Mesothelial cell of epicardium (in vitro differentiated cells): Measurements from ENCODE around the gene EVI5L. TPM values are rescaled to one million over a fixed set of nuclear protein-coding genes. Genes with fewer than 3 reads are reported as not detected.

Source experiments
- DNase-seq, 2 experiments: peaks; one replicate each; pipeline ENCODE4 v3.0.0; 2021; ENCODE audit warnings: low spot score in 2 of 2; ENCODE audit not compliant: unreplicated experiment in 2 of 2
- H3K27ac Mint-ChIP-seq: 2 replicates; pipeline ENCODE4 v1.8.0; 2021; ENCODE audit warnings: mixed read lengths
- H3K27me3 Mint-ChIP-seq: 2 replicates; pipeline ENCODE4 v1.8.0; 2021; ENCODE audit warnings: low read depth, mixed read lengths
- H3K36me3 Mint-ChIP-seq: 2 replicates; pipeline ENCODE4 v1.8.0; 2021; ENCODE audit warnings: mixed read lengths
- H3K4me1 Mint-ChIP-seq: 2 replicates; pipeline ENCODE4 v1.8.0; 2021; ENCODE audit warnings: mixed read lengths
- H3K4me3 Mint-ChIP-seq: 2 replicates; pipeline ENCODE4 v1.8.0; 2021; ENCODE audit warnings: mild to moderate bottlenecking, moderate library complexity, mixed read lengths
- H3K9me3 Mint-ChIP-seq: 2 replicates; pipeline ENCODE4 v1.8.0; 2021; ENCODE audit warnings: mixed read lengths
- total RNA-seq: library from RNA; stranded (reverse); gene quantifications from 3 replicates; pipeline ENCODE4 v1.2.1, GENCODE V29; 2021
- TF ChIP-seq, protein P1 (sequence below): fragments of 200-600 bp; sonication (generic); IDR thresholded peaks from one replicate; pipeline ENCODE4 v1.5.0; 2021; ENCODE audit warnings: antibody characterized with exemption; ENCODE audit not compliant: unreplicated experiment

EVI5L gene
- total RNA-seq, 1 donor from 2014 or later: 21.7 TPM

DNA sequence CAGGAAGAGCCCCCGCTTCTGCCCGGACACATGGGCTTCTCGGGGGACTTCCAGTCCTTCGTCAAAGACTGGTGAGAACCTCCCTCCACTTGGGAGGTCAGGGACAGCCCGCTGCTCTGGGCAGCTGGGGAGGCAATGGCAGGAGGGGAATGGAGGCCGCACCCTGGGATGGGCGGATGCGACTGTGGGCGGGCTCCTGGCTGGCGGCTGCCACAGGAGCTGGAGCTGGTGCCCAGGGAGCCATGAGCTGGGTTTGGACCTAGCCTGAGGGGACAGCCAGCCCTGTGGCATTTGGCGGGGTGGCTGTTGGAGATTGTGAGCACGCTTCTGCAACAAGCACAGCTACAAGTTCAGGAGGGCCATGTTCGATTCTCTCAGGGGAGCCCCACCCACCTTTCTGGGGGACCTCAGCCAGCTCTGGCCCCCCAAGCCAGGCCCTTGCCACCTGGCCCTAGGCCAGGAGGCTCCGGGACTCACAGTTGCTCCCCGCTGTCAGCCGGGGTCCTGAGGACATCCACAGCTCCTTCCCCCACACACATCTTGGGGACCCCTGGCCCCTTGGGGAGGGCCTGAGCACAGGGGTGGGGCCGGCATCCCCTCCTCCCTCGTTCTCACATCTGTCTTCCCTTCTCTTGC lies 81.6 kb downstream of the EVI5L start:
- DNase-seq: no peak
- H3K27me3 Mint-ChIP-seq: peaks cover 28% of the 10 kb centered on the region
- H3K27ac Mint-ChIP-seq: no peak overlapping the region
- no peaks in the 10 kb centered on the region for H3K9me3 Mint-ChIP-seq
- H3K36me3 Mint-ChIP-seq: peaks cover 16% of the 10 kb centered on the region
- H3K4me1 Mint-ChIP-seq: peaks cover 3% of the 10 kb centered on the region
- no peak overlapping the region for H3K4me3 Mint-ChIP-seq
- TF ChIP-seq, protein P1, sequence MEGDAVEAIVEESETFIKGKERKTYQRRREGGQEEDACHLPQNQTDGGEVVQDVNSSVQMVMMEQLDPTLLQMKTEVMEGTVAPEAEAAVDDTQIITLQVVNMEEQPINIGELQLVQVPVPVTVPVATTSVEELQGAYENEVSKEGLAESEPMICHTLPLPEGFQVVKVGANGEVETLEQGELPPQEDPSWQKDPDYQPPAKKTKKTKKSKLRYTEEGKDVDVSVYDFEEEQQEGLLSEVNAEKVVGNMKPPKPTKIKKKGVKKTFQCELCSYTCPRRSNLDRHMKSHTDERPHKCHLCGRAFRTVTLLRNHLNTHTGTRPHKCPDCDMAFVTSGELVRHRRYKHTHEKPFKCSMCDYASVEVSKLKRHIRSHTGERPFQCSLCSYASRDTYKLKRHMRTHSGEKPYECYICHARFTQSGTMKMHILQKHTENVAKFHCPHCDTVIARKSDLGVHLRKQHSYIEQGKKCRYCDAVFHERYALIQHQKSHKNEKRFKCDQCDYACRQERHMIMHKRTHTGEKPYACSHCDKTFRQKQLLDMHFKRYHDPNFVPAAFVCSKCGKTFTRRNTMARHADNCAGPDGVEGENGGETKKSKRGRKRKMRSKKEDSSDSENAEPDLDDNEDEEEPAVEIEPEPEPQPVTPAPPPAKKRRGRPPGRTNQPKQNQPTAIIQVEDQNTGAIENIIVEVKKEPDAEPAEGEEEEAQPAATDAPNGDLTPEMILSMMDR: no peak

DNA sequence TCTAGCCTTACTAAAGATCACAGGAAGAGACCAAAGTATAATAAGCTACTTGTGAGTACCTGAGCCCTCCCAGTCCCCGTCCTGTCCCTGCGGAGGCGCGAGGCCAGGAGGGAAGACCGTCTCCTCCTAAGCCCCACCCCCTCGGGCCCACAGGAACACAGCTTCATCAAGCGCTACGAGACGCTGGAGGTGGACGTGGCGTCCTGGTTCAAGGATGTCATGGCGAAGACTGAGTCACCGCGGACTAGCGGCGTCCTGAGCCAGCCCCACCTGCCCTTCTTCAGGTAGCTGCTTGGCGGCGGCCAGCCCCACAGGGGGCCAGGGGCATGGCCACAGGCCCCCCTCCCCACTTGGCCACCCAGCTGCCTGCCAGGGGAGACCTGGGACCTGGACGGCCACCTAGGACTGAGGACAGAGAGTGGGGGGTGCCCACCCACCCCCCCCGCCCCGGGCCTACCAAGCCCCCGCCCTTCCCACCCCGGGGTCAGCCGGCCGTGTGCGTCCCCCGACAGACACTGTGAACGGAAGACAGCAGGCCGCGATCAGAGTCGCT lies 82.2 kb downstream of the EVI5L start:
- no peak for DNase-seq
- Mint-ChIP-seq H3K27ac (no peak overlapping the region), H3K4me3 (no peak overlapping the region), H3K9me3 (no peaks in the 10 kb centered on the region), H3K4me1 (peaks cover 6% of the 10 kb centered on the region), H3K27me3 (peaks cover 33% of the 10 kb centered on the region), H3K36me3 (peaks cover 16% of the 10 kb centered on the region)
- TF ChIP-seq, protein P1: no peak

DNA sequence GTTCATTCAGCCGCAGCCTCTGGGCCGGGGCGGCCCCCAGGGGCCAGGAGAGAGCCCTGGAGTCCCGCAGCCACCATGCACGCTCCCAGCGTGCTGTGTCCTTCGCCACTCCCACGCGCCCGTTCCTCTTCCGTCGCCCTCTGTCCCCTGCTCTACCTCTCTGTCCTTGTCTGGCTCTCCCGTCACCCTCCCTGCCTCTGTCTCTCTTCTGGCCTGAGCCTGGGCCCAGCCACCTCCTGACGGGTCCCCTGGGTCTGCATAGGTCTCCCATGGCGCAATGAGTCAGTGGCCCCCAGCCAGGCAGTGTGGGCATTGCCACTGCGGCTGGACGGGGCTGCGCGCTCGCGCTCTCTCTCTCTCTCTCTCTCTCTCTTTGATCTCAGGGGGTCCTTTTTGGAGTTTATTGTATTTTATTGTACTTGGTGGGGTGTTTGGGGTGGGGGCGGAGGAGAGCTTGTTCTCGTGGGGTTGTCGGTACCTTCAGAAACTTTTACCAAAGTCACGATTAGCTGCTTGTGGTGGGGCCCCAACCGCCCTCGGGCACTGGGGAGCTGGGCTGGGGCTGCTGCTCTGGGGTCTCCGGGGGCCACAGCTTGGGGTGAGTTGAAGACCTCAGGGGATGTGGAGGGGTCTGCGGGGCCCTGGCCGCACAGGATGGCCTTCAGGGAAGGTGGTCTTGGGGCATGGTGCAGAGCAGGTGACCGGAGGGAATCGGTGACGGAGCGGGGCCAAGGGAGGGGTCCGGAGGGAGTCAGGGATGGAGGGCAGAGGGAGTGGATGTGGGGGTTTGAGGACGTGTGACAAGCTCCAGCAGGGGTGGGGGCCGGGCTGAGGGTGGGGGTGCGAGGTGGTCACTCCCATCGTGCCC lies 82.9 kb downstream of the EVI5L start:
- no peak overlapping the region for H3K4me3 Mint-ChIP-seq
- no peaks in the 10 kb centered on the region for H3K9me3 Mint-ChIP-seq
- peaks cover 16% of the 10 kb centered on the region for H3K36me3 Mint-ChIP-seq
- DNase-seq: peak in 1 of 2 experiments; percentile 18
- H3K27me3 Mint-ChIP-seq: peaks cover 38% of the 10 kb centered on the region
- peaks cover 7% of the 10 kb centered on the region for H3K4me1 Mint-ChIP-seq
- TF ChIP-seq, protein P1: no peak
- no peak overlapping the region for H3K27ac Mint-ChIP-seq

DNA sequence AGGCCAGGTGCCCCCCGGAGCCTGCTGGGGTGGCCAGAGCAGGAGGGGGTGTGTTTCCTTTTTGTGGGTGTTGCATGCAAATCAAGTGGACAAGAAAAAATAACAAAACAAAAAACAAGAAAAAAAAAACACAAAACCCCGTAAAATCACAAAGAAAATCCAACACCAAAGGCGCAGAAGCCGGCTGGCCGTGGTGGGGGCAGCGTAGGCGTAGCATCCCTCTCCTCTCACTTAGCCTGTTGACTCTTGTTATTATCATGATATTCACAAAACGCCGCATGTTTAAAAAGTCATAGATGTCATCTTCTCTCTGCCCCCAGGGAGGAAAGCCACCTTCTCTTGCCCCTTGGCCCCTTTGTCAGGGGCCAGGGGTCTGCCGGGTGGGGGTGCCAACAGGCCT lies 83.6 kb downstream of the EVI5L start:
- H3K27me3 Mint-ChIP-seq: peaks cover 45% of the 10 kb centered on the region
- TF ChIP-seq, protein P1: no peak
- no peaks in the 10 kb centered on the region for H3K9me3 Mint-ChIP-seq
- H3K4me1 Mint-ChIP-seq: peaks cover 8% of the 10 kb centered on the region
- H3K36me3 Mint-ChIP-seq: peaks cover 16% of the 10 kb centered on the region
- DNase-seq: no peak
- no peak overlapping the region for H3K27ac Mint-ChIP-seq
- H3K4me3 Mint-ChIP-seq: no peak overlapping the region

DNA sequence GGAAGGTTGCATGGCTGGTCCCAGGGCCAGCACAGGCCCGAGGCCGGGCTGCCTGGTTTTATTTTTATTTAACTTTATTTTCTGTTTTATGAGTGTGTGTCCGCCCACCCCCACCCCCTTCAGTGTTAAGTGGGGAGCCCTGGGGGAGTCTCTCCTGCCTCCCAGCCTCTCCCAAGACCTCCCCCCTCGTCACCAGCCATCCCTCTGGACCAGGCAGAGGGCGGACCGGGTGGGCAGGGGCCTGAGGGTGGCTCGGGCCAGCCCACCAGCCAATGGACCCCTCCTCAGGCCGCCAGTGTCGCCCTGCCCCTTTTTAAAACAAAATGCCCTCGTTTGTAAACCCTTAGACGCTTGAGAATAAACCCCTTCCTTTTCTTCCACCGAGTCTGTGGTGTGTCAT lies 84.1 kb downstream of the EVI5L start:
- no peak for DNase-seq
- peaks cover 45% of the 10 kb centered on the region for H3K27me3 Mint-ChIP-seq
- peaks cover 16% of the 10 kb centered on the region for H3K36me3 Mint-ChIP-seq
- H3K9me3 Mint-ChIP-seq: no peaks in the 10 kb centered on the region
- no peak overlapping the region for H3K4me3 Mint-ChIP-seq
- peaks cover 8% of the 10 kb centered on the region for H3K4me1 Mint-ChIP-seq
- H3K27ac Mint-ChIP-seq: no peak overlapping the region
- TF ChIP-seq, protein P1: no peak

Other genes with a start within 250 kb of the EVI5L start
- gene CAMSAP3, start 234.4 kb upstream of the EVI5L start, total RNA-seq: 26.1 to 28.2 TPM (median 26.5 TPM) in 3 replicates
- 43.9 to 46.6 TPM (median 44.6 TPM) in 3 replicates for gene XAB2, start 200.7 kb upstream of the EVI5L start, total RNA-seq
- gene PET100, start 200.4 kb upstream of the EVI5L start, total RNA-seq: 139 to 152 TPM (median 149 TPM) in 3 replicates
- gene PCP2, start 196.5 kb upstream of the EVI5L start, total RNA-seq: 1.5 to 2.5 TPM (median 1.7 TPM) in 3 replicates
- gene STXBP2, start 193.1 kb upstream of the EVI5L start, total RNA-seq: 88.1 to 99.0 TPM (median 97.7 TPM) in 3 replicates
- gene RETN, start 161.2 kb upstream of the EVI5L start, total RNA-seq: not detected in 3 replicates
- gene MCEMP1, start 153.1 kb upstream of the EVI5L start, total RNA-seq: not detected in 3 replicates
- gene TRAPPC5, start 149.4 kb upstream of the EVI5L start, total RNA-seq: 83.9 to 93.7 TPM (median 85.2 TPM) in 3 replicates
- gene FCER2, start 128.1 kb upstream of the EVI5L start, total RNA-seq: not detected in 3 replicates
- not detected in 3 replicates for gene CLEC4G, start 98.1 kb upstream of the EVI5L start, total RNA-seq
- gene CD209, start 82.7 kb upstream of the EVI5L start, total RNA-seq: not detected in 3 replicates
- gene CLEC4M, start 67.0 kb upstream of the EVI5L start, total RNA-seq: 1.2 to 2.1 TPM (median 1.5 TPM) in 3 replicates
- gene PRR36, start 44.2 kb downstream of the EVI5L start, total RNA-seq: 23.4 to 25.1 TPM (median 24.0 TPM) in 3 replicates
- gene LRRC8E, start 58.3 kb downstream of the EVI5L start, total RNA-seq: 4.3 to 5.2 TPM (median 4.9 TPM) in 3 replicates
- gene MAP2K7, start 73.7 kb downstream of the EVI5L start, total RNA-seq: 52.1 to 55.6 TPM (median 52.2 TPM) in 3 replicates
- gene TGFBR3L, start 84.6 kb downstream of the EVI5L start, total RNA-seq: 1.2 to 1.7 TPM (median 1.2 TPM) in 3 replicates
- 15.6 to 16.8 TPM (median 16.3 TPM) in 3 replicates for gene SNAPC2, start 90.1 kb downstream of the EVI5L start, total RNA-seq
- 50.5 to 53.6 TPM (median 51.2 TPM) in 3 replicates for gene CTXN1, start 95.9 kb downstream of the EVI5L start, total RNA-seq
- gene TIMM44, start 113.4 kb downstream of the EVI5L start, total RNA-seq: 76.3 to 80.7 TPM (median 78.3 TPM) in 3 replicates
- gene ELAVL1, start 175.4 kb downstream of the EVI5L start, total RNA-seq: 112 to 119 TPM (median 116 TPM) in 3 replicates
- 0.29 to 0.42 TPM in 2 of 3 replicates, not detected in the other for gene CCL25, start 222.5 kb downstream of the EVI5L start, total RNA-seq